GM12878 (cell line): ENCODE results near the gene MARVELD1. TPM values are rescaled to one million over a fixed set of nuclear protein-coding genes. Genes with fewer than 3 reads are reported as not detected.
A peak's percentile ranks its signal among the peaks of the same experiment; 100 is the strongest.

Experiments used
- ATAC-seq: fragments of 200-7000 bp; cut with Tn5 transposase; 3 replicates; pipeline ENCODE4 v1.9.1; 2020; ENCODE audit warnings: mild to moderate bottlenecking, moderate library complexity
- BruUV-seq: library from RNA; stranded (reverse); fragments of 400-500 nt; replicated peaks from 2 replicates; lab custom pipeline; 2021; lab: Mats Ljungman, UMichigan
- CTCF ChIA-PET: fragments of 300-600 bp; sonication (Branson Sonifier 250); formaldehyde crosslinking; extraction: SDS; loops from one replicate; lab custom pipeline; 2021; ENCODE audit warnings: inconsistent platforms; lab: Yijun Ruan, JAX
- POLR2A ChIA-PET: fragments of 350-600 bp; formaldehyde crosslinking; extraction: SDS; loops from one replicate; lab custom pipeline; 2021; ENCODE audit warnings: inconsistent platforms; lab: Charles Lee
- RAD21 ChIA-PET: fragments of 300-600 bp; sonication (Branson Sonifier 250); formaldehyde crosslinking; loops from one replicate; lab custom pipeline; 2023; ENCODE audit warnings: antibody characterized with exemption; ENCODE audit not compliant: unreplicated experiment; lab: Charles Lee
- SMC1A ChIA-PET: fragments of 300-600 bp; sonication (Branson Sonifier 250); formaldehyde crosslinking; loops from one replicate; lab custom pipeline; 2023; ENCODE audit not compliant: unreplicated experiment, uncharacterized antibody; lab: Charles Lee
- DNase-seq: peaks from one replicate; pipeline ENCODE4 v3.0.0-alpha.2; 2011; ENCODE audit warnings: low read depth, low spot score
- FAIRE-seq: peaks from 3 replicates; lab custom pipeline; 2011; peaks lifted over from hg19 to GRCh38; lab: Jason Lieb, UNC
- H2AFZ ChIP-seq: 2 replicates; pipeline ENCODE4 v1.6.0; 2011; ENCODE audit warnings: low read depth, low read length, control low read depth; ENCODE audit not compliant: control insufficient read depth
- H3K27ac ChIP-seq: 2 replicates; pipeline ENCODE4 v1.5.1; 2011; ENCODE audit warnings: control low read depth; ENCODE audit not compliant: control insufficient read depth, insufficient read depth
- H3K27me3 ChIP-seq, 2 experiments: replicated peaks in 1 of 2; 2 replicates each; pipeline versions ENCODE4 v1.6.0 to v1.6.1; 2011; ENCODE audit warnings: low read length in 1 of 2; ENCODE audit not compliant: control insufficient read depth in 2 of 2, insufficient read depth in 2 of 2
- H3K36me3 ChIP-seq, 2 experiments: 2 replicates each; pipeline ENCODE4 v1.5.1; 2011; ENCODE audit warnings: low read length in 1 of 2; ENCODE audit not compliant: control insufficient read depth in 2 of 2, insufficient read depth in 2 of 2
- H3K4me1 ChIP-seq: 2 replicates; pipeline ENCODE4 v1.6.1; 2011; ENCODE audit warnings: mild to moderate bottlenecking, low read length, moderate library complexity, mixed read lengths; ENCODE audit not compliant: control insufficient read depth, insufficient read depth
- H3K4me2 ChIP-seq: 2 replicates; pipeline ENCODE4 v1.6.0; 2011; ENCODE audit warnings: control low read depth; ENCODE audit not compliant: control insufficient read depth, insufficient read depth
- H3K4me3 ChIP-seq: fragments of 200-600 bp; sonication (generic); 2 replicates; pipeline ENCODE4 v1.5.1; 2016
- H3K79me2 ChIP-seq: 2 replicates; pipeline ENCODE4 v1.6.0; 2011; ENCODE audit warnings: low read length; ENCODE audit not compliant: control insufficient read depth, insufficient read depth
- H3K9ac ChIP-seq: 2 replicates; pipeline ENCODE4 v1.8.0; 2011; ENCODE audit warnings: low read length, control low read depth, mixed read lengths; ENCODE audit not compliant: control insufficient read depth, insufficient read depth
- H3K9me3 ChIP-seq: replicated peaks from 3 replicates; pipeline ENCODE4 v1.5.1; 2011; ENCODE audit warnings: mild to moderate bottlenecking, low read length; ENCODE audit not compliant: control insufficient read depth, insufficient read depth
- H4K20me1 ChIP-seq: 2 replicates; pipeline ENCODE4 v1.6.0; 2011; ENCODE audit not compliant: control insufficient read depth, insufficient read depth
- EP300 ChIP-seq, 2 experiments: fragments of 150-350 bp in 1 of 2; IDR thresholded peaks; 2 replicates each; pipeline ENCODE4 v1.6.1; 2011 to 2012; ENCODE audit warnings: low read depth in 2 of 2, low read length in 2 of 2, borderline replicate concordance in 1 of 2, improper control_type of control experiment in 1 of 2, inconsistent platforms in 1 of 2; ENCODE audit not compliant: control insufficient read depth in 1 of 2
- ETV6 ChIP-seq, 2 experiments: fragments of 450-650 bp in 1 of 2; IDR thresholded peaks in 1 of 2; conservative IDR thresholded peaks in 1 of 2; 2 replicates each; pipeline ENCODE4 v1.6.1; 2014; ENCODE audit warnings: antibody characterized with exemption in 1 of 2, borderline replicate concordance in 1 of 2, low read depth in 1 of 2, mild to moderate bottlenecking in 1 of 2, moderate library complexity in 1 of 2
- MLLT1 ChIP-seq: fragments of 450-650 bp; IDR thresholded peaks from 2 replicates; pipeline ENCODE4 v1.6.1; 2016; ENCODE audit warnings: mild to moderate bottlenecking
- MYC ChIP-seq: IDR thresholded peaks from 2 replicates; pipeline ENCODE4 v1.6.1; 2011; ENCODE audit warnings: mild to moderate bottlenecking, low read length, moderate library complexity, inconsistent platforms; ENCODE audit not compliant: insufficient read depth, insufficient replicate concordance, insufficient read length, severe bottlenecking
- NFXL1 ChIP-seq: fragments of 450-650 bp; IDR thresholded peaks from 2 replicates; pipeline ENCODE4 v1.6.1; 2017; ENCODE audit warnings: antibody characterized with exemption, mild to moderate bottlenecking, borderline replicate concordance
- PAX5 ChIP-seq: IDR thresholded peaks from 2 replicates; pipeline ENCODE4 v1.6.1; 2011; ENCODE audit warnings: low read depth, low read length, borderline replicate concordance
- POLR2AphosphoS2 ChIP-seq: IDR thresholded peaks from 2 replicates; pipeline ENCODE4 v1.6.1; 2011; ENCODE audit warnings: low read depth, mild to moderate bottlenecking, low read length, improper control_type of control experiment, moderate library complexity
- POLR2AphosphoS5 ChIP-seq: IDR thresholded peaks from 2 replicates; pipeline ENCODE4 v1.6.1; 2011; ENCODE audit warnings: mild to moderate bottlenecking, low read length, inconsistent platforms
- RAD21 ChIP-seq: IDR thresholded peaks from 2 replicates; pipeline ENCODE4 v1.6.1; 2011; ENCODE audit warnings: mild to moderate bottlenecking, low read depth, low read length, moderate library complexity; ENCODE audit not compliant: insufficient read depth
- STAT3 ChIP-seq: IDR thresholded peaks from 2 replicates; pipeline ENCODE4 v1.6.1; 2011; ENCODE audit warnings: low read depth, low read length, improper control_type of control experiment
- SUZ12 ChIP-seq: fragments of 200-600 bp; sonication (generic); IDR thresholded peaks from one replicate; pipeline ENCODE4 v1.6.1; 2018; ENCODE audit warnings: antibody characterized with exemption, mild to moderate bottlenecking; ENCODE audit not compliant: unreplicated experiment
- TCF7 ChIP-seq: IDR thresholded peaks from 2 replicates; pipeline ENCODE4 v1.6.1; 2014; ENCODE audit warnings: antibody characterized with exemption, borderline replicate concordance
- ZSCAN29 ChIP-seq: fragments of 450-650 bp; IDR thresholded peaks from 2 replicates; pipeline ENCODE4 v1.6.1; 2017; ENCODE audit warnings: mild to moderate bottlenecking, moderate library complexity
- WGBS: methylation state at CpG from one replicate; pipeline ENCODE4 v1.1.6; 2016; ENCODE audit warnings: low lambda C conversion rate; ENCODE audit not compliant: insufficient replicate concordance, insufficient coverage; ENCODE audit errors: missing lambda C conversion rate; 5-methylcytosine and 5-hydroxymethylcytosine counted together
- in situ Hi-C: fragments of 300-500 bp; cut with MboI; formaldehyde crosslinking; loops from 9 replicates; pipeline ENCODE4 v1.14.3; 2018; ENCODE audit warnings: mixed read lengths
- intact Hi-C: fragments of 100-400 bp; cut with micrococcal nuclease; formaldehyde crosslinking; loops from one replicate; pipeline ENCODE4 v1.14.2; 2022; ENCODE audit not compliant: unreplicated experiment
- polyA plus RNA-seq, 11 experiments: library from polyadenylated mRNA; depleted of rRNA in 4 of 11; unstranded in 6 of 11; stranded (reverse) in 5 of 11; fragments of >200 nt; fragmentation: Nextera tagmentation in 4 of 11; fragmentation: Illumina TruSeq in 1 of 11; extraction: Ambion mirVana in 4 of 11; extraction: Trizol in 1 of 11; gene quantifications; 1 replicate in 1 of 11; 2 replicates in 10 of 11; pipeline versions ENCODE4 v1.2.1 to v1.2.3, GENCODE V29; 2011 to 2016; ENCODE audit warnings: inconsistent platforms in 2 of 11, missing spikeins in 2 of 11, low read depth in 1 of 11
- total RNA-seq, 4 experiments: library from RNA; depleted of rRNA in 3 of 4; stranded (reverse); fragments of >200 nt in 3 of 4; fragmentation: Illumina TruSeq in 1 of 4; extraction: Trizol in 1 of 4; gene quantifications; 2 replicates each; pipeline versions ENCODE4 v1.2.1 to v1.2.3, GENCODE V29; 2013 to 2021

Gene MARVELD1
- total and polyA plus RNA-seq, 10 of the 15 experiments (the other 5 are each of a cell fraction or from before 2014, with no cell fraction given): 0.54 to 8.4 (median 3.2) TPM

- Histone ChIP-seq H3K79me2 (no peaks in the 10 kb centered on the region), H3K4me1 (peaks cover 3% of the 10 kb centered on the region; the same call in 1 of the 2 replicates), H2AFZ (no peak overlapping the region), H3K9me3 (no peaks in the 10 kb centered on the region), H3K4me3 (peak overlapping the region; percentile 74; the same call in 1 of the 2 replicates), H3K27me3 (peaks cover 0 to 2% of the 10 kb centered on the region in 2 experiments; a peak in 1 of 4 replicates), H3K36me3 (no peaks in the 10 kb centered on the region), H3K27ac (no peak overlapping the region)
- BruUV-seq: no TSS peak
- CTCF ChIA-PET: interaction anchor here (1.3 to 14.9 kb wide), 3 partner anchors 11 to 39 kb away, joined by 3 to 416 read pairs (median 8); partner anchors contain the start of gene ZFYVE27
- POLR2A ChIA-PET: interaction anchor here (2.3 kb wide), 1 partner anchor 29 kb away, joined by 6 read pairs; the partner anchor contains the start of gene AVPI1
- RAD21 ChIA-PET: no interaction called here
- SMC1A ChIA-PET: no interaction called here
- intact Hi-C loops: no loop called here
- ATAC-seq: no peak
- WGBS: 91% methylated on average over 8 of the region's 8 CpGs
- TF ChIP-seq ETV6 (conservative IDR thresholded peaks at IDR 0.05 in 1 of 2, IDR thresholded peaks at IDR 0.05 in 1 of 2; ENCODE audit: borderline replicate concordance in 1 of 2, low read depth in 1 of 2): no peak
- TF ChIP-seq NFXL1: no peak
- no peak for TF ChIP-seq ZSCAN29
- no peak for TF ChIP-seq POLR2AphosphoS5
- no peak for TF ChIP-seq TCF7
- no peak for TF ChIP-seq POLR2AphosphoS2
- TF ChIP-seq SUZ12: no peak
- TF ChIP-seq RAD21: no peak
- TF ChIP-seq MYC: no peak
- TF ChIP-seq STAT3: no peak
- TF ChIP-seq PAX5: no peak
- TF ChIP-seq EP300 (IDR thresholded peaks at IDR 0.05; ENCODE audit: borderline replicate concordance in 1 of 2, control insufficient read depth in 1 of 2, low read depth in 2 of 2, low read length in 2 of 2): no peak
- TF ChIP-seq MLLT1: no peak
- TF ChIP-seq, all 136 proteins: peak for 0
- Histone ChIP-seq H3K4me2 (peak overlapping the region; percentile 97), H3K9ac (no peak overlapping the region; the same call in 1 of the 2 replicates), H4K20me1 (no peaks in the 10 kb centered on the region)
- in situ Hi-C loops: no loop called here
- no peak for FAIRE-seq
- no peak for DNase-seq
Observed at GRCh38 chr10:97715259-97715874, 1.8 kb downstream of the MARVELD1 start.
